ENCODE measurements around the gene CTBP1.

CTBP1 gene

DNA sequence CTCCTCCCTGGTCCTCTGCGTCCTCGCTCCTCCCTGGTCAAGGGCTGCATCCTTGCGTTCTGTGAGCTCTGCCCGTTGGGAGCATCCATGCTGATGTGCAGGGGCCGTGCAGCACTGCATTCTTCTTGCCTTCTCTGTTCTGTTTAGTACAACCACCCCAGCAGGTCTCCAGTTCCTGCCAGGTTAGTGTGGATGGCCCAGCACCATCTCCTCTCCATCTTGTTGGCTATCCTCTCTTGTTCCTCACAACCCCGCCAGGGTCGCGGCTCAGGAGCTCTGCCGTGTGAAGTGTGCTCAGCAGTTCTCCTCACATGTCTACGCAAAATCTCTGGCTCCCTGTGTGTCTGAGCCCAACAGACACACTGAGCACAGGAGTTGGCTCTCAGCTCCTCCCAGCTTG is 30.3 kb upstream of the CTBP1 start:
- DNase-seq: no peak

DNA sequence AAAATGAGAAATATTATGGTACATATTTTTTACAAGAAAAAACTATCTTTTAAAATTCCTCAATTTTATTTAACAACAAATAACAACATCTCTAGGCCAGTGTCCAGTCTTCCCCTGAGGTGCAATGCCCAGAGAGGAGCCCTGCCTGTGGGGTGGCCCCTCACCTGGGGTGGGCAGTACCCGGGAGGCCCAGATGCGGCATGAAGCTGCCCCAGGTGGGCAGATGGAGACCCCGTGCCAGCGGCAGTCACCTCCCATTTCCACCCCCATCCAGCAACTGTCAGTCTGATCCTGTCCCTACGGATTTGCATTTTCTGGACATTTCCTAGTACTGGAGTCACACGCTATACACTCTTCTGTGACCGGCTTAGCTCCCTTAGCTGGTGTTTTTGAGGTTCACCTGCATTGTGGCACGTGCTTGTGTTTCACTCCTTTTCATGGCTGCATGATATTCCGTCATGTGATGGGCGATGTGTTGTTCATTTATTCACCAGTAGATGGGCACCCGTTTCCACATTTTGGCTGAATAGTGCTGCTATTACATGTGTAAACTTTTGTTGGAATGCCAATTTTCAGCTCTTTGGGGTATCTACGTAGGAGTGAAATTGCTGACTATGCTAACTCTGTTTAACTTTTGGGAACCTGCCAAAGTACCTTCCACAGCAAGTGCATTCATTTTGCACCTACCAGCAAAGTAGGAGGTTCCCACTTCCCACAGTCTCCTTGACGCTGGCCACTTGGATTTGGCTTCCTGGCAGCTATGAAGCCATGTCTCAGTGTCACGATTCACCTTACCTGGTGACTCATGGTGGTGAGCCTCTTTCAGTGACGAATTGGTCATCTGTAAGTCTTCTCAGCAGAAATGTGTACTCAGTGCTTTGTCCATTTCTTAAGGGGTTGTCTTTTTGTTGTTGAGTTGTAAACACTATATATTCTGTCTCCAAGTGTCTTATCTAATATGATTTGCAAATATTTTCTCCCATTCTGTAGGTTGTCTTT is 29.0 kb upstream of the CTBP1 start:
- no peak for DNase-seq

DNA sequence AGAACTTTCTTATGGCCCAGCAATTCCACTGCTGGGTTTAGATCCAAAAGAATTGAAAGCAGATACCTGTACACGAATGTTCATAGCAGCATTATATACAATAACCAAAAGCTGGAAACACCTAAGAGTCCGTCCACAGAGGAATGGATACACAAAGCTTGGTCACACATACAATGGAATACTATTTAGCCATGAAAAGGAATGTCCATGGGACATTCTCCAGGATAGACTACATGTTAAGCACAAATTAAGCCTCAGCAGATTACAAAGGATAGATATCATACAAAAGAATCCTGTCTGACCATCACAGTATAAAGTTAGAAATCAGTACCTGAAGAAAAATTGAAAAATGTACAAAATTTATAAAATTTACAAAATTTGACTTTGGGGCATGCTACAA is 28.1 kb upstream of the CTBP1 start:
- no peak for DNase-seq

DNA sequence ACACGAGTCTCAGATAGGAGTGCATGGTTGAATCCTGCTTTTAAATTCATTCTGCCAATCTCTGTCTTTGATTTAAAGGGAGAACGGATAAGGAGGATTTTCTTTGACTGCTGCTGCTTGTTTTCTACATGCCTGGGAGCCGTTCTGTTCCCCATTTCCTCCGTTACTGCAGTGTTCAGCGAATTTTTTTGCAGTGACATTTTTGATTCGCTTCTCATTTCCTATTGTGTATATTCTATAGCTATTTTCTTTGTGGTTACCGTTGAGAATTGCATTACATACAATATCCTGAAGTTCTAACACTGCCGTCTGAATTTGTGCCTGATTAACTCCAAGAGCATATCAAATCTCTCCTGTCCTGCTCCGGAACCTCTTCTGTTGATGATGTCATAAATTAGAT is 25.9 kb upstream of the CTBP1 start:
- DNase-seq: no peak

DNA sequence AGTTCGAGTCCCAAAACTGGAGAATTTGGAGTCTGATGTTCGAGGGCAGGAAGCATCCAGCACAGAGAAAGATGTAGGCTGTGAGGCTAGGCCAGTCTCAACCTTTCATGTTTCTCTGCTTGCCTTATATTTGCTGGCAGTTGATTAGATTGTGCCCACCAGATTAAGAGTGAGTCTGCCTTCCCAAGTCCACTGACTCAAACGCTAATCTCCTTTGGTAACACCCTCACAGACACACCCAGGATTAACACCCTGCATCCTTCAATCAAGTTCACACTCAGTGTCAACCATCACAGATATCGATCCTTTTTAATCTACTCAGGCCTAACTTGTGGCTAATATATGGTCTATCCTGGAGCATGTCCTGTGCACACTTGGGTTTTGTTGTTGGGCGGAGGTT is 22.8 kb upstream of the CTBP1 start:
- no peak for DNase-seq

DNA sequence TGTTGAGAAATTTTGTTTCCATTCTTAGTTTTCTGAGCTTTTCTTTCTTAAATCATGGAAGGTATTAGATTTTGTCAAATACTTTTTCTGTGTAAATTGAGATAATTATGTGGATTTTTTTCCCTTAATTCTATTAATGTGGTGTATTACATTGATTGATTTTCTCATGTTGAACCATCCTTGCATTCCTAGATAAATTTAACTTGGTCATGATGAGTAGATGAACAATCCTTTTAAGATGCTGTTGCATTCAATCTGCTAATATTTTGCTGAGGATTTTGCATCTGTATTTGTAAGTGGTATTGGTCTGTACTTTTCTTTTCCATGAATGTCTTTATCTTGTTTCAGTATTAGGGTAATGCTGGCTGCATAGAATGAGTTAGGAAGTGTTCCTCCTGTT is 20.3 kb upstream of the CTBP1 start:
- DNase-seq: no peak

DNA sequence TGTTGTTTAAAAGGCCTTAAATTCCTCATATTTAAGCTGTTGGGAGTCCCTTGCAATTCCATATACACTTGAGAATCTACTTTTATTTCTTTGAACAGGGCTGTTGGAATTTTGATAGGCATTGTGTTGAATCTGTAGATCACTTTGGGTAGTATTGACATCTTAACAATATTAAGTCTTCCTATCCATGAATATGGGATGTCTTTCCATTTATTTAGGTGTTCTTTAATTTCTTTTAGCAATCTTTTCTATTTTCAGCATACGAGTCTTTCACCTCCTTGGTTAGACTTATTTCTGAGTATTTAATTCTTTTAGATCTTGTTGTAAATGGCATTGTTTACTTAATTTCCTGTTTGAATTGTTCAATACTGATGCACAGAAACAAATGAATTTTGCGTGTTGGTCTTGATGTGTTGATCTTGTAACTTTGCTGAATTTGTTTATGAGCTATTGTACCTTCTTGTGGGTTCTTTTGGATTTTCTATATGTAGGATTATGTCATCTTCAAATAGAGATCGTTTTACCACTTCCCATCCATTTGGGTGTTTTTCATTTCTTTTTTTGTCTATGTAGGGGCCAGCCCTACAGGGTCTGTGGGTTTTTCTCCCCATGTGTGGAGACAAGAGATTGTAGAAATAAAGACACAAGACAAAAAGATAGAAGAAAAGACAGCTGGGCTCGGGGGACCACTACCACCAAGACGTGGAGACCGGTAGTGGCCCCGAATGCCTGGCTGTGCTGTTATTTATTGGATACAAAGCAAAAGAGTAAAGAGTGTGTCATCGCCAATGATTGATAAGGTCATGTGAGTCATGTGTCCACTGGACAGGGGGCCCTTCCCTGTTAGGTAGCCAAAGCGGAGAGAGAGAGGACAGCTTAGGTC is 18.2 kb upstream of the CTBP1 start:
- no peak for DNase-seq

DNA sequence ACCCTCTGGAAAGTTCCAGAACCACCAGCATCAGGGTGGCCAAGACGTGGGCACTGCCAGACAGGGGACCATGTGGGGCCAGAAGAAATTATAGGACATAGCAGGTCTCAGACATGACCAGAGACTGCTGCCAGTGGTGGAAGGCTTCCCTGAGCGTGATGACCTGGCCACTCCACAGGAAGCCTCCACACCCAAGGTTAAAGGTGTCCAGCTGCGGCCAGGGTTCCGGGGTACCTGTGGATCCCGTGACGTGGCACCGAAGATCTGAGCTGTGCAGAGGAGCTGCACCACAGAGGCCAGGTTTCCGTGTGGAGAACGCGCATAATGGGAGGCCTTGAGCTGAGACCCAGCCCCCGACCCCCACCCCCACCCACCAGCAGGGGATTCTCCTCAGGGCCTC is 16.4 kb upstream of the CTBP1 start:
- DNase-seq: no peak

DNA sequence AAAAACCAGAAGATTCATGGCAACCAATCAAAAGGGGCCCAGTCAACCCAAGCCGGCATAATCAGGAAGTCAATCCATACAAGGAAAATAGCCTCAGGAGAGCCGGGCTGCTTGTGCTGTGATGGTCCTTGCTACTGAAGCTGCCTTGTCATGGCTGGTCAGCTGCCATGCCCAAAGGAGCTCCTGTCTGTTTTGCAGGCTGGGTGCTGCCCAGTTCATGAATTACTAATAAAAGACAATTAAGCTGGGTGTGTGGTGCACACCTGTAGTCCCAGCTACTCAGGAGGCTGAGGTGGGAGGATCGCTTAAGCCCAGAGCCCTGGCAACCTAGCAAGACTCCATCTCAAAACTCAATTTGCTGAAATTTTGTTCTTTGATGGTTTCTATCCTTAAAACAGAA is 16.0 kb upstream of the CTBP1 start:
- DNase-seq: no peak

DNA sequence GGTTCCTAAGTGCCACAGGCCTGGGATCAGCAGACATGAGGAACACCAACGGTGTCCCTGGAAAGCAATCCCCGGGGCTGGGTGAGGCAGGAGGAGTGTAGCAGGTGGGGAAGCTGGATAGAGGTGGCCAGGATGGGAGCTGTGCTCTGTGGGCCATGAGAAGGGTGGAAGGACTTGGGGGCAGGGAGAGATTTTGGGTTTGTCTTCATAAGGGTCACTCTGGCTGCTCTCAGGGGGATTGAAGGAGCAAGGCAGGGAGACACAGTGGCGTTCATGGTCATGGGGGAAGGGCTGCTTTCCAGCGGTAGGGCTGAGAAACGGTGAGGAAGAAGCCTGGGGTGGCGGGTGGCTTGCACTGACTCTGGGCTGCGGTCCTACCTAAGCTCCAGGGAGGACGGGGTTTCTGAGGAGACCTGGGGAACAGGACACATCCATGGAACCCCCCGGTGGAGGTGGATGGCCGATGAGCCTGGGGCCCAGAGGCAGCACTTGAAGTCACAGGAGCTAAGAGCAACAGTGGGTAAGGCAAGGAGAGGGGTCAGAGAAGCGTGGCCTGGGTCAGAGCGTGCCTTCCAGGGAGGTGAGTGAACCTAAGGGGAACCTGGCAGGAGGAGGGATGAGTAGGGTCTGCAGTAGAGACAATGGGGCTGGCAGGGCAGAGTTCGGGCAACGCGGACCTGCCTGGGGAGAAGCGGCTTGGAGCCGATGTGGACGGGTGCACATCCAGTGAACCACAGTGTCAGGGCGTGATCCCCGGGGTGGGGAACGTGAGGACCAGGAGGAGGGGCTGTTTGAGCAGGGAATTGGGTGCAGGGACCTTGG is 12.4 kb upstream of the CTBP1 start:
- DNase-seq: no peak

DNA sequence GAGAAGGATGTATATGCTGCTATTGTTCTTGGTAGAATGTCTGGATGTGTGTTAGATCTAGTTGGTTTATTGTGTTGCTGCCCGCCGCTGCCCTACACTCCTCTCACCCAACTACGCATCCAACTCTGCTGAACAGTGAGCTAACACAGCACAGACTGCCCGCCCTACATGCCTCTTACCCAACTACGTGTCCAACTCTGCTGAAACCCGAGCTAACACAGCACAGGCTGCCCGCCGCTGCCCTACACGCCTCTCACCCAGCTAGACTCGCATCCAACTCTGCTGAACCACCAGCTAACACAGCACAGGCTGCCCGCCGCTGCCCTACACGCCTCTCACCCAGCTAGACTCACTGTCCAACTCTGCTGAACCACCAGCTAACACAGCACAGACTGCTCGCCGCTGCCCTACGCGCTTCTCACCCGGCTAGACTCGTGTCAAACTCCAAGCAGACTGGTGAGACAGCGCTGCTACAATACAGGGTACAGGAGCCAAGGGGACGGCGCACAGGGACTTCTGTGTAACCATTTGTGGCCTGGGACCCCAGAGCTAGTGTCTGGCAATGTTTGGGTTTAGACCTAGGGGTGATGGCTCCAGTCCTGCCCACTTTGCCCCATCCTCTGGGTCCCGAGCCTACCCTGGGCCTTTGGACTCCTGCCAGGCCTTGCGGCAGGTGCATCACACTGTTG is 11.6 kb upstream of the CTBP1 start:
- no peak for DNase-seq

DNA sequence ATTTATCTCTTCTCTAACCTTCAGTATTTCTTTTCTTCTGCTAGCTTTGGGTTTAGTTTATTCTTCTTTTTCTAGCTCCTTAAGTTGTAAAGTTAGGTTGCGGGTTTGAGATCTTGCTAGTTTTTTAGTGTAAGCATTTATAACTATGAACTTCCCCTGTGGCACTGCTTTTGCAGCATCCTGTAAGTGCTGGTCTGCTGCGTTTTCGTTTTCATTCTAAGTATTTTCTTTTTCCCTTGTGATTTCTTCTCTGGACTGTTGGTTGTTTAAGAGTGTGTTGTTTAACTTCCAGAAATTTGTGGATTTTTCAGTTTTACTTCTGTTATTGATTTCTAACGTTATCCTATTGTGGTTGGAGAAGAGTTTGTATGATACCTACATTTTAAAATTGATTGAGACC is 11.0 kb upstream of the CTBP1 start:
- DNase-seq: no peak

DNA sequence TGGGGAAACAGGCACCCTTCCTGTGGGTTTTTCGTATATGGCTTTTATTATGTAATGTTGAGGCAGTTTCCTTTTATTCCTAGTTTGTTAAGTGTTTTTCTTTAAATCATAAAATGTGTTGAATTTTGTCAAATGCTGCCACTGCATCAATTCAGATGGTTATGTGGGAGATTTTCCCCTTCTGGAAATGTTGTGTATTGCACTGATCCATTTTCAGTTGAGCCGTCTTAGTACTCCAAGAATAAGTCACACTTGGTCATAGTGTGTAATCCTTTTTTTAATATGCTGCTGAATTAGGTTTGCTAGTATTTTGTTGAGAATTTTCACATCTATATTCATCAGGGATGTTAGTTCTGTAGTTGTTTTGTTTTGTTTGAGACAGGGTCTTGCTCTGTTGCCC is 9.5 kb upstream of the CTBP1 start:
- no peak for DNase-seq

DNA sequence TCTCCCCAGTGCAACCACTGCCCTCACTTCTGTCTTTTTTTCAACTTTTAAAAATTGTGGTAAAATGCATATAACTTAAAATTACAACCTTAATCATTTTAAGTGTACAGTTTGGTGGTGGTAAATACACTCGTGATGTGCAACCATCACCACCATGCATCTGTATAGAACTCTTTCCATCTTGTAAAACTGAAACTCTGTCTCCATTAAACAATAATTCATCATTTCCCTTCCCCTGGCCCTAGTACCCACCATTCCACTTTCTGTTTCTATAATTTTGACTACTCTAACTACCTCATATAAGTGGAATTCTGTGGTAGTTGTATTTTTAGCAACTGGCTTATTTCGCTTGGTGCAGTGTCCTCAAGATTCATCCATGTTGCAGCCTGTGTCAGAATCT is 6.8 kb upstream of the CTBP1 start:
- no peak for DNase-seq

DNA sequence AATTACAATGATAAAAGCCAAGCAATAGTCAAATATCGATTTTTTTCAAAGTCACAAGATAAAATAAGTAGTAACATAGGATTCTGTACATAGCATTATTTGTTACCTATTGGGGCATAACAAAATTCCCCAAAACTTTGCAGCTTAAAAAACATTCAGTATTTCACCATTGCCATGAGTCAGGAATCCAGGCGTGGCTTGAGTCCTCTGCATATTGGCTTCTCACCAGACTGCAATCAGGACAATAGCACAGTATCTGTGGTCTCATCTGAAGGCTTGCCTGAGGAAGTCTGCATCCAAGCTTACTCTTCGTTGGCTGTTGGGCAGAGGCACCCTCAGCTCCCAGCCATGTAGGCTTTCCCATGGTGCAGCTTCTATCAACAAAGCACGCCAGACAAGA is 6.2 kb upstream of the CTBP1 start:
- DNase-seq: no peak

DNA sequence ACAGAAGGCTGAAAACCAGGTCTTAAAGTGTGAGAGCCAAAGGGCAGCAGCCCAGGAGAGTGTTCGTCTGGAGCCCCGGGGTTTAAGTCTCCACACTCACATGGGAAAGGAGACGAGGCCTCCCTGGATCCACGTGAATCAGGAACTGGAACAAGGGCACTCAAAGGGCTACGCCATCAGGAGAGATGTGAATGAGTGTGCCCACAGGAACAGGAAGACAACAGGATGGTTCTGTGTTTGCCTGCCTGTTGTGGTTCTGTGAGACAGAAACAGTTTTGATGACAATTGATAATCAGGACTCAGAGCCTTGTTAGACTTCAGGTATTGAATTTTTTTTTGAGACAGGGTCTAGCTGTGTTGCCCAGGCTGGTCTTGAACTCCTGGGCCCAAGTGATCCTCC is 4.9 kb upstream of the CTBP1 start:
- no peak for DNase-seq

DNA sequence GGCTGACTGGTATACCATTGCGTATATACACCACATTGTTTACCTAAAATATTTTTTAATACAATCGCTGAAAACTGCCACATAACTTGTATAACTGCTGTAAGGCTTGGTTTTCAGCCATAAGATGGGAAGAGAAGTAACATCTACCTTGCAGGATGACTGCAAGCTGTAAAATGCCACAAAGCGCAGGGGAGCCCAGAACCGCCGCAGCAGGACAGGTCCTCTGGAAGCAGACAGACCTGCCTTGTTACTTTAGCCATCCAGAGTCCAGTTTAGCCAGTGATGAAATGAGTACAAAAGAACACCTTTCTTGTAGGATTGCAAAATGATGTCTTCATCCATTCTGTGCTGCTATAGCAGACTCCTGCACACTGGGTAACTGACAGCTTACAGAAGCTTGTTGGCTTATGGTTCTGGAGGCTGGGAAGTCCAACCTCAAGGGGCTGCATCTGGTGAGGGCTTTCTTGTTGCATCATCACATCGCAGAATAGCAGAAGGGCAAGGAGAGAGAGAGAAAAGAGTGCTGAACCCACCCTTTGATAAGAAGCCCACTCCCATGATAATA is 4.1 kb upstream of the CTBP1 start:
- DNase-seq: no peak

DNA sequence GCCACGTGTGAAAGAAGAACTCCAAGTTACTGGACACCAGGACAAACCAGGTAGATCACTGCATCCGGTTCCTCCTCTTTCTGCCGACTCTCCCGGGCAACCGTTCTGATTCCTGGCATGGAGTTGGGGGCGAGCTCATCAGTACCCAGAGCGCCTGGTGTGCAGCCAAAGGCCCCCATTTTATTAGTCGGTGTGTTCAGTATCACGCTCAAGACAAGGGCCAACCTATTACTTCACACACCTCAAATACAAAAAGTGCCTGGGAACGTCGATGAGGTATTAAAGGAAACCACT is 2.8 kb upstream of the CTBP1 start:
- no peak for DNase-seq

DNA sequence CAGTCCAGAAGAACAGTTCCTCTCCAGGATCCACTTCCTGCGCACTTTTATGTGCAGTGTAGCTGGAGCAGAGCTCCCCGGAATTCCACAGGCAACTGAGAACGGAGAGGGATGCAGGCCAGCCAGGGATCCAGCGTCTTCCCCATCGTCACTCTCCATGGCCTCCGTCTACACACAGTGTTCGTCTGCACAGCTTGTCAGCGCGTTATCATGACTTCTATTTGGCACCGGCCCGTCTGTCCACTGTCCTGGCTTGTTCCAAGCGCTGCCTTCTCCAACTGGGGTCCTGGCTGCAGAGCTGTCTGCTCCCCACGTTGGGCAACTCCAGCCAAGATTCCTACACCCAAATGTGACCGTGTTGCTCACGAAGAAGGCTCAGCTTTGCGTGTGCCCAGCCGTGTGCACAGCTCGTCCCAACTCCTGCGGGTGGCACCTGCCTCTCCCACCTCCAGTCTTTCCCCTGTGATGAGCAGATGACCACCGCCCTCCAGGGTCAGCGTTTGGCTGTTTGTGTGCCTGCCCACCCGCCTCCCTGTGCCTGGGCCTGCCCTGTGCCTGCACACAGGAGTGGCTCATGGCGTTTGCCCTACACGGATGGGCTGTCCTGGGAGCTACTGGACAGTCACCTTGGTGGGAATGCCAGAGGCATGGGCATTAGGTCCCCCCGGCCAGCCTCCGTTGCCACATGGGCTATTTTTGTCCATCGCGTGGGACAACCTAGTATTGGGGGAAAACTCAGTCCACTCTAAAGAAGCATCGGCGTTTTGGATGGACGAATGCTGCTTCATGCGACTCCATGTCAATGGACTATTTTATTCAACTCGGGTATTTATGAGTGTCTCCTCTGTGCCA is 2.2 kb upstream of the CTBP1 start:
- DNase-seq: no peak

DNA sequence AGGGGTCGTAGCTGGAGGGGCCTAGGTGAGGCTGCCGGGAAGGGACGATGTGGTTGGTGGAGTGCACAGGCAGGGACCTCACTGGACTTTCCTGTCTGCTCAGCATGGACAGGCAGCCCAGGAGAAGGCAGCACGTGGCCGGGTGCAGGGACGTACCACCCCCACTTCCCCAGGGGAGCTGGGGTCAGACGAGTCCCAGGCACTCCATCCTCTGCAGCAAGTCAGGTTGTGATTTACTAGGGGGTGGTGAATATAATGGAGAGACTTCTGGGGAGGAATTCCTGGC is 1.5 kb upstream of the CTBP1 start:
- no peak for DNase-seq

DNA sequence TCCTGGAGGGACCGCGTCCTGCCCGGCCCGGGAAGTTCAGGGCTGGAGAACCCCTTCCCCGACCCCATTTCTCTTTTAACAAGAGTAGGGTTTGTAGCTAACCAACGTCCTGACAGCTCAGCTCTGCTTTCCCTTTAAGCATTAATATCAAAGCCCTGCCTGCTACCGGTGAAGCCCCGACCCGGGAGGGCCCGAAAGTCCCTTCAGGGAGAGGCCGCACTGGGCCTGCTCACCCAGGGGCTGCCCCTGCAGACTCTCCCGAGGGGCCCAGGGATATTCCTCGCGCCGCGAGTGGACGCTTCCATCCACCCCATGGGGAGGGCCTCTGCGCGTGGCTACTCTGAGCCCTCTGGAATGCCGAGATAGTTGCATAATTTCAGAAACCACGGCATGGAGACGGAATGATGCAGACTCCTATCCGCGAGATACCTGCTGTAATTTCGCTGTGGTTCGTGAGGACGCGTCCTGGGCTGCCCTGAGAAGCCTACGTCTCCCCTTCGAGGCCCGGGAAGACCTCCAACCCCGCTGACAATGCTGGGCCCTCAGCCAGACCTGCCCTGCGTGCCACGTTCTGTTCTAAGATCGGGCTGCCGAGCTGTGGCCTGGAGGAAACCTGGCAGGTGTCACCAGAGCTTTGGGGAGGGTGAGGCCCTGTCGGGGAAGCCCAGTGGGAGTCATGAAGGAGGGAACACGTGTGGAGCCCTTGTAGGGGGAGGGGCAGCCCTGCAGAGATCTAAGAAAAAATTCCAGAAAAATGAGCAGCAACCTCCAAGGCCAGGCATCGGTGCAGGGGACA is 999 bp upstream of the CTBP1 start:
- no peak for DNase-seq

All from NCI-H2029 treated with DMSO at 0.1 percent for 48 hours (cell line).